Naive thymus-derived CD4-positive, alpha-beta T cell (primary cell): ENCODE measurements around the gene VAMP1. TPM values are rescaled to one million over a fixed set of nuclear protein-coding genes. Genes with fewer than 3 reads are reported as not detected.

ENCODE experiments used
- ATAC-seq: fragments of 150-1000 bp; cut with Tn5 transposase; 2 replicates; pipeline ENCODE4 v1.10.0; 2021; ENCODE audit warnings: mild to moderate bottlenecking, moderate library complexity
- CTCF ChIA-PET: fragments of 350-600 bp; sonication (Branson Sonifier 250); formaldehyde crosslinking; loops from one replicate; lab custom pipeline; 2021; ENCODE audit warnings: antibody characterized with exemption; lab: Charles Lee
- POLR2A ChIA-PET: fragments of 350-600 bp; sonication (Branson Sonifier 250); formaldehyde crosslinking; loops from one replicate; lab custom pipeline; 2021; ENCODE audit warnings: antibody characterized with exemption, inconsistent platforms; lab: Charles Lee
- DNase-seq, 9 donors: peaks; one replicate each; pipeline versions ENCODE4 v3.0.0 to v3.0.0-alpha.2; 2020 to 2022; ENCODE audit warnings: mixed read lengths in 1 of 9
- H3K27ac ChIP-seq: one replicate; pipeline ENCODE4 v1.7.0; 2013; ENCODE audit warnings: mild to moderate bottlenecking, low read depth, low read length, moderate library complexity
- H3K27me3 ChIP-seq, 2 donors: one replicate each; pipeline ENCODE4 v1.7.0; 2013; ENCODE audit warnings: low read length in 2 of 2, mild to moderate bottlenecking in 2 of 2, moderate library complexity in 2 of 2; ENCODE audit not compliant: control insufficient read depth in 2 of 2, insufficient read depth in 2 of 2
- H3K36me3 ChIP-seq, 3 experiments: 1 replicate in 2 of 3; 2 replicates in 1 of 3; pipeline ENCODE4 v1.7.0; 2013; ENCODE audit warnings: low read length in 3 of 3, mild to moderate bottlenecking in 3 of 3, moderate library complexity in 1 of 3; ENCODE audit not compliant: insufficient read depth in 3 of 3, control insufficient read depth in 2 of 3
- H3K4me1 ChIP-seq, 2 donors: one replicate each; pipeline ENCODE4 v1.7.0; 2013; ENCODE audit warnings: low read length in 2 of 2, mild to moderate bottlenecking in 2 of 2, moderate library complexity in 1 of 2; ENCODE audit not compliant: control insufficient read depth in 2 of 2, insufficient read depth in 2 of 2
- H3K4me3 ChIP-seq: 2 replicates; pipeline ENCODE4 v1.7.0; 2013; ENCODE audit warnings: mild to moderate bottlenecking, low read length
- H3K9me3 ChIP-seq, 3 experiments: 1 replicate in 2 of 3; 2 replicates in 1 of 3; pipeline ENCODE4 v1.7.0; 2013; ENCODE audit warnings: low read length in 3 of 3; ENCODE audit not compliant: control insufficient read depth in 2 of 3
- H3K27ac Mint-ChIP-seq, 9 donors: one replicate each; pipeline ENCODE4 v1.8.0; 2020 to 2022; ENCODE audit warnings: mixed read lengths in 9 of 9, mild to moderate bottlenecking in 8 of 9, moderate library complexity in 5 of 9, inconsistent platforms in 2 of 9
- H3K27me3 Mint-ChIP-seq, 5 donors: one replicate each; pipeline ENCODE4 v1.8.0; 2021 to 2022; ENCODE audit warnings: mixed read lengths in 5 of 5, mild to moderate bottlenecking in 1 of 5
- H3K36me3 Mint-ChIP-seq, 5 donors: one replicate each; pipeline ENCODE4 v1.8.0; 2020 to 2022; ENCODE audit warnings: mixed read lengths in 5 of 5, mild to moderate bottlenecking in 3 of 5, inconsistent platforms in 1 of 5
- H3K4me1 Mint-ChIP-seq, 7 donors: one replicate each; pipeline ENCODE4 v1.8.0; 2020 to 2022; ENCODE audit warnings: mixed read lengths in 7 of 7, mild to moderate bottlenecking in 3 of 7, inconsistent platforms in 1 of 7
- H3K4me3 Mint-ChIP-seq, 10 donors: one replicate each; pipeline ENCODE4 v1.8.0; 2020 to 2022; ENCODE audit warnings: mild to moderate bottlenecking in 10 of 10, mixed read lengths in 10 of 10, moderate library complexity in 6 of 10, inconsistent platforms in 2 of 10
- H3K9me3 Mint-ChIP-seq, 11 donors: one replicate each; pipeline ENCODE4 v1.8.0; 2020 to 2022; ENCODE audit warnings: mixed read lengths in 11 of 11, mild to moderate bottlenecking in 4 of 11, inconsistent platforms in 1 of 11, moderate library complexity in 1 of 11
- intact Hi-C, 2 donors: fragments of 100-400 bp; cut with micrococcal nuclease; formaldehyde crosslinking; loops; one replicate each; pipeline ENCODE4 v1.15.1; 2023
- polyA plus RNA-seq, 2 donors: library from polyadenylated mRNA; unstranded; fragments of 300-500 nt; fragmentation: Illumina TruSeq; gene quantifications; one replicate each; pipeline ENCODE4 v1.2.3, GENCODE V29; 2021
- total RNA-seq, 6 experiments: library from RNA in 5 of 6; stranded (reverse) in 5 of 6; gene quantifications; 1 replicate in 5 of 6; 2 replicates in 1 of 6; pipeline ENCODE4 v1.2.3 and lab custom pipeline; 2021 to 2026

The VAMP1 gene
- total and polyA plus RNA-seq, 7 experiments from 2014 or later: 10.9 to 123 (median 41.0) TPM

GRCh38 chr12:6424866-6425265 is 45.6 kb downstream of the VAMP1 start:
- H3K36me3 Mint-ChIP-seq: no peaks in the 10 kb centered on the region
- H3K27ac Mint-ChIP-seq: peak overlapping the region; percentile 40 to 99 (median 87)
- intact Hi-C loops: loop anchor here (10.0 kb wide), 2 partner anchors 240 to 260 kb away; partner anchors contain the start of genes ING4 (in 1 of the 2) and ZNF384 (in 1 of the 2)
- ChIA-PET POLR2A (interaction anchor here (1.7 to 8.0 kb wide), 11 partner anchors 9 to 113 kb away, joined by 5 to 237 read pairs (median 28); partner anchors contain the start of genes CD27, GAPDH, MRPL51 and TAPBPL), CTCF (interaction anchor here (0.7 to 8.0 kb wide), 13 partner anchors 9 to 133 kb away, joined by 3 to 201 read pairs (median 5); partner anchors contain the start of genes CD27, GAPDH, TAPBPL and VAMP1)
- ATAC-seq (no peak), DNase-seq (no peak)
- peaks cover 18 to 51% (median 43%) of the 10 kb centered on the region in 7 donors for H3K4me1 Mint-ChIP-seq
- H3K36me3 ChIP-seq: no peaks in the 10 kb centered on the region
- H3K4me1 ChIP-seq: peaks cover 30 to 31% of the 10 kb centered on the region in 2 donors
- H3K9me3 ChIP-seq: no peaks in the 10 kb centered on the region
- H3K27ac ChIP-seq: peak overlapping the region; percentile 56
- H3K4me3 Mint-ChIP-seq: no peak overlapping the region
- H3K27me3 Mint-ChIP-seq: no peaks in the 10 kb centered on the region
- no peak overlapping the region for H3K4me3 ChIP-seq
- no peaks in the 10 kb centered on the region for H3K9me3 Mint-ChIP-seq
- no peaks in the 10 kb centered on the region for H3K27me3 ChIP-seq

- DNase-seq: no peak
- Mint-ChIP-seq H3K4me3 (peak overlapping the region in 4 of 10 donors; percentile 10 to 41 (median 32)), H3K27ac (peak overlapping the region; percentile 66 to 97 (median 86)), H3K4me1 (peaks cover 18 to 47% (median 39%) of the 10 kb centered on the region in 7 donors), H3K36me3 (no peaks in the 10 kb centered on the region), H3K27me3 (no peaks in the 10 kb centered on the region), H3K9me3 (no peaks in the 10 kb centered on the region)
- ChIA-PET POLR2A (interaction anchor here (1.0 to 8.0 kb wide), 13 partner anchors 10 to 113 kb away, joined by 3 to 237 read pairs (median 12); partner anchors contain the start of genes CD27, GAPDH, MRPL51 and TAPBPL), CTCF (interaction anchor here (0.6 to 8.0 kb wide), 23 partner anchors 10 to 133 kb away, joined by 3 to 201 read pairs (median 5); partner anchors contain the start of genes CD27, GAPDH, MRPL51 and TAPBPL)
- intact Hi-C loops: loop anchor here (10.0 kb wide), 2 partner anchors 241 to 261 kb away; partner anchors contain the start of genes ING4 (in 1 of the 2) and ZNF384 (in 1 of the 2)
- Histone ChIP-seq H3K27me3 (no peaks in the 10 kb centered on the region), H3K27ac (peak overlapping the region; percentile 56), H3K9me3 (no peaks in the 10 kb centered on the region), H3K36me3 (no peaks in the 10 kb centered on the region), H3K4me3 (no peak overlapping the region), H3K4me1 (peaks cover 30 to 31% of the 10 kb centered on the region in 2 donors)
- no peak for ATAC-seq
Measured at GRCh38 chr12:6424008-6424347, 46.5 kb downstream of the VAMP1 start.

GRCh38 chr12:6423267-6424007 is 47.0 kb downstream of the VAMP1 start:
- Mint-ChIP-seq H3K27ac (peak overlapping the region; percentile 66 to 97 (median 86)), H3K36me3 (no peaks in the 10 kb centered on the region), H3K4me1 (peaks cover 18 to 46% (median 38%) of the 10 kb centered on the region in 7 donors), H3K9me3 (no peaks in the 10 kb centered on the region), H3K4me3 (peak overlapping the region in 7 of 10 donors; percentile 10 to 69 (median 27)), H3K27me3 (no peaks in the 10 kb centered on the region)
- Histone ChIP-seq H3K4me1 (peaks cover 30 to 31% of the 10 kb centered on the region in 2 donors), H3K9me3 (no peaks in the 10 kb centered on the region), H3K27ac (peak overlapping the region; percentile 56), H3K36me3 (no peaks in the 10 kb centered on the region), H3K4me3 (no peak overlapping the region), H3K27me3 (no peaks in the 10 kb centered on the region)
- ATAC-seq (peak; percentile 90), DNase-seq (peak; percentile 47 to 88 (median 80))
- POLR2A ChIA-PET: interaction anchor here (0.8 to 8.0 kb wide), 15 partner anchors 10 to 114 kb away, joined by 3 to 237 read pairs (median 8); partner anchors contain the start of genes CD27, GAPDH, MRPL51 and TAPBPL
- intact Hi-C loops: loop anchor here (1.0 to 10.0 kb wide), 12 partner anchors 29 to 261 kb away; partner anchors contain the start of genes IFFO1 (in 2 of the 2), ING4 (in 1 of the 2), MRPL51 (in 1 of the 2) and NCAPD2 (in 1 of the 2)
- CTCF ChIA-PET: interaction anchor here (0.6 to 8.0 kb wide), 24 partner anchors 11 to 134 kb away, joined by 3 to 201 read pairs (median 4); partner anchors contain the start of genes CD27, GAPDH, MRPL51 and TAPBPL

GRCh38 chr12:6420364-6420763 is 50.1 kb downstream of the VAMP1 start:
- Mint-ChIP-seq H3K27me3 (peaks cover 0 to 2% (median 0%) of the 10 kb centered on the region in 5 donors), H3K9me3 (no peaks in the 10 kb centered on the region), H3K27ac (peak overlapping the region in 1 of 9 donors; percentile 28), H3K4me1 (peaks cover 6 to 23% (median 14%) of the 10 kb centered on the region in 7 donors), H3K36me3 (no peaks in the 10 kb centered on the region), H3K4me3 (no peak overlapping the region)
- ChIA-PET POLR2A (interaction anchor here (0.7 to 1.2 kb wide), 3 partner anchors 46 to 94 kb away, joined by 3 to 4 read pairs (median 3); no protein-coding TSS in a partner anchor), CTCF (interaction anchor here (0.7 to 1.3 kb wide), 3 partner anchors 43 to 432 kb away, joined by 3 to 5 read pairs (median 4); no protein-coding TSS in a partner anchor)
- no peak overlapping the region for H3K4me3 ChIP-seq
- no peak for ATAC-seq
- H3K36me3 ChIP-seq: no peaks in the 10 kb centered on the region
- peaks cover 9 to 12% of the 10 kb centered on the region in 2 donors for H3K4me1 ChIP-seq
- H3K27me3 ChIP-seq: no peaks in the 10 kb centered on the region
- no peak overlapping the region for H3K27ac ChIP-seq
- H3K9me3 ChIP-seq: no peaks in the 10 kb centered on the region
- intact Hi-C loops: loop anchor here (10.0 kb wide), 2 partner anchors 244 to 264 kb away; partner anchors contain the start of genes ING4 (in 1 of the 2) and ZNF384 (in 1 of the 2)
- no peak for DNase-seq

- Mint-ChIP-seq H3K9me3 (no peaks in the 10 kb centered on the region), H3K27me3 (peaks cover 0 to 8% (median 0%) of the 10 kb centered on the region in 5 donors), H3K27ac (no peak overlapping the region), H3K36me3 (no peaks in the 10 kb centered on the region), H3K4me3 (no peak overlapping the region), H3K4me1 (peaks cover 7 to 14% (median 8%) of the 10 kb centered on the region in 7 donors)
- intact Hi-C loops: no loop called here
- ATAC-seq (no peak), DNase-seq (no peak)
- no peaks in the 10 kb centered on the region for H3K36me3 ChIP-seq
- no peaks in the 10 kb centered on the region for H3K9me3 ChIP-seq
- ChIA-PET POLR2A (interaction anchor here (0.6 kb wide), 1 partner anchor 21 kb away, joined by 5 read pairs; no protein-coding TSS in a partner anchor), CTCF (interaction anchor here (1.3 kb wide), 1 partner anchor 47 kb away, joined by 10 read pairs; no protein-coding TSS in a partner anchor)
- H3K27ac ChIP-seq: no peak overlapping the region
- H3K4me3 ChIP-seq: no peak overlapping the region
- H3K4me1 ChIP-seq: peaks cover 7% of the 10 kb centered on the region in 2 donors
- H3K27me3 ChIP-seq: no peaks in the 10 kb centered on the region
Measured at GRCh38 chr12:6418796-6419195, 51.7 kb downstream of the VAMP1 start.

- H3K9me3 ChIP-seq: no peaks in the 10 kb centered on the region
- H3K36me3 ChIP-seq: no peaks in the 10 kb centered on the region
- CTCF ChIA-PET: no interaction called here
- intact Hi-C loops: no loop called here
- ATAC-seq (peak; percentile 67), DNase-seq (no peak)
- Mint-ChIP-seq H3K4me3 (no peak overlapping the region), H3K27ac (no peak overlapping the region), H3K27me3 (peaks cover 0 to 8% (median 0%) of the 10 kb centered on the region in 5 donors), H3K4me1 (peaks cover 0 to 14% (median 4%) of the 10 kb centered on the region in 7 donors), H3K9me3 (no peaks in the 10 kb centered on the region), H3K36me3 (no peaks in the 10 kb centered on the region)
- no peaks in the 10 kb centered on the region for H3K27me3 ChIP-seq
- H3K4me3 ChIP-seq: no peak overlapping the region
- H3K27ac ChIP-seq: no peak overlapping the region
- H3K4me1 ChIP-seq: no peaks in the 10 kb centered on the region
- POLR2A ChIA-PET: interaction anchor here (0.6 kb wide), 1 partner anchor 158 kb away, joined by 4 read pairs; no protein-coding TSS in a partner anchor
Measured at GRCh38 chr12:6416596-6416995, 53.9 kb downstream of the VAMP1 start.
